Measurements from ENCODE around the gene CUX1.
"Not testable (repeated sequence)": the region's sequence is repeated elsewhere in the genome, so short reads cannot be mapped to it uniquely, and the experiment has no call there.

The CUX1 gene

GRCh38 chr7:102024769-102025391 is 207.5 kb downstream of the CUX1 start:
- Histone ChIP-seq H3K27me3 (ENCODE audit: insufficient read depth, low read length) (no peaks in the 10 kb centered on the region), H3K79me2 (ENCODE audit: control insufficient read depth, insufficient read depth, low read length, unreplicated experiment) (no peaks in the 10 kb centered on the region), H3K4me3 (ENCODE audit: low read depth, low read length) (no peak overlapping the region), H2AFZ (ENCODE audit: low read length, unreplicated experiment) (no peak overlapping the region), H3K4me1 (ENCODE audit: control insufficient read depth, insufficient read depth, low read length, unreplicated experiment) (no peaks in the 10 kb centered on the region), H3K36me3 (ENCODE audit: insufficient read depth, low read length) (no peaks in the 10 kb centered on the region), H3K27ac (ENCODE audit: low read depth, low read length) (no peak overlapping the region)

GRCh38 chr7:102025777-102026176 is 208.4 kb downstream of the CUX1 start:
- H3K36me3 ChIP-seq (ENCODE audit: insufficient read depth, low read length); H3K4me3 ChIP-seq (ENCODE audit: low read depth, low read length); H3K79me2 ChIP-seq (ENCODE audit: control insufficient read depth, insufficient read depth, low read length, unreplicated experiment); H3K27me3 ChIP-seq (ENCODE audit: insufficient read depth, low read length); H3K4me1 ChIP-seq (ENCODE audit: control insufficient read depth, insufficient read depth, low read length, unreplicated experiment); H2AFZ ChIP-seq (ENCODE audit: low read length, unreplicated experiment); H3K27ac ChIP-seq (ENCODE audit: low read depth, low read length): not testable (repeated sequence)

- no peaks in the 10 kb centered on the region for H3K36me3 ChIP-seq (ENCODE audit: insufficient read depth, low read length)
- H3K4me1 ChIP-seq (ENCODE audit: control insufficient read depth, insufficient read depth, low read length, unreplicated experiment), result no peaks in the 10 kb centered on the region
These were observed 210.9 kb downstream of the CUX1 start for GRCh38 chr7:102028206-102028826.

DNA sequence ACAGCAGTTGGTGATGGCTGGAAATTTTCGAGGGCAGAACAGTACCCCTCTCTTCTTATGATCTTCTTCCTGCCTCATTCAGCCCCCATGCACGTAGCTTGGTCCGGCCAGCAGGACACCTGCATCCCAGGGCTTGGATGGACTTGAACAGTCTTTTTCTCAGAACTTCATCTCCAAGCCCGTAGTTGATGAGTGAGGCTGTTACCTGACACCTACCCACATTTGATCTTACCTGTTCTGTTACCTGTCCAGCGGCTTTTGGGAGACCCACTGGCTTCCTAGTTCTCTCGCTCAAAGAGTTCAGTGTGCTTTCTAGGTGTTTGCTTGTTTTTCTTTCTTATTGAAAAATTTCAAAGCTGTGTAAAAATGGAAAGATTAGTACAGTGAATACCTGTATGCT is 212.2 kb downstream of the CUX1 start:
- H3K27ac ChIP-seq (ENCODE audit: low read depth, low read length), result no peak overlapping the region
- H3K4me3 ChIP-seq (ENCODE audit: low read depth, low read length), result no peak overlapping the region
- H3K4me1 ChIP-seq (ENCODE audit: control insufficient read depth, insufficient read depth, low read length, unreplicated experiment), result no peaks in the 10 kb centered on the region
- no peaks in the 10 kb centered on the region for H3K36me3 ChIP-seq (ENCODE audit: insufficient read depth, low read length)
- no peaks in the 10 kb centered on the region for H3K79me2 ChIP-seq (ENCODE audit: control insufficient read depth, insufficient read depth, low read length, unreplicated experiment)
- H2AFZ ChIP-seq (ENCODE audit: low read length, unreplicated experiment), result no peak overlapping the region
- H3K27me3 ChIP-seq (ENCODE audit: insufficient read depth, low read length), result no peaks in the 10 kb centered on the region

More at GRCh38 chr7:102028206-102028826, 210.9 kb downstream of the CUX1 start:
- H2AFZ ChIP-seq (ENCODE audit: low read length, unreplicated experiment), result no peak overlapping the region
- H3K27ac ChIP-seq (ENCODE audit: low read depth, low read length), result no peak overlapping the region
- no peak overlapping the region for H3K4me3 ChIP-seq (ENCODE audit: low read depth, low read length)
- H3K79me2 ChIP-seq (ENCODE audit: control insufficient read depth, insufficient read depth, low read length, unreplicated experiment), result no peaks in the 10 kb centered on the region
- H3K27me3 ChIP-seq (ENCODE audit: insufficient read depth, low read length), result no peaks in the 10 kb centered on the region

DNA sequence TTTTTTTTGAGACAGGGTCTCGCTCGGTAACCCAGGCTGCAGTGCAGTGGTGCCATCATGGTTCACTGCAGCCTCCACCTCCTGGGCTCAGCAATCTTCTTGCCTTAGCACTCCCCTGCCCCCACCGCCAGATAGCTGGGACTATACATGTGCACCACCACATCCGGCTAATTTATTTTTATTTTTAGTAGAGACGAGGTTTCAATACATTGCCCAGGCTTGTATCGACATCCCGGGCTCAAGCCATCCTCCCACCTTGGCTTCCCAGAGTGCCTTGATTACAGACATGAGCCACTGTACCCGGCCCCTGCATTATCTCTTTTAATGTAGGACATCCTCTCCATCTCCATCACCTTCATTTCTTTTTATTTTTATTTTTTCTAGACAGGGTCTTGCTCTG is 213.3 kb downstream of the CUX1 start:
- H3K27ac ChIP-seq (ENCODE audit: low read depth, low read length), result no peak overlapping the region
- no peaks in the 10 kb centered on the region for H3K79me2 ChIP-seq (ENCODE audit: control insufficient read depth, insufficient read depth, low read length, unreplicated experiment)
- H3K4me3 ChIP-seq (ENCODE audit: low read depth, low read length), result no peak overlapping the region
- no peak overlapping the region for H2AFZ ChIP-seq (ENCODE audit: low read length, unreplicated experiment)
- no peaks in the 10 kb centered on the region for H3K36me3 ChIP-seq (ENCODE audit: insufficient read depth, low read length)
- no peaks in the 10 kb centered on the region for H3K27me3 ChIP-seq (ENCODE audit: insufficient read depth, low read length)
- H3K4me1 ChIP-seq (ENCODE audit: control insufficient read depth, insufficient read depth, low read length, unreplicated experiment), result no peaks in the 10 kb centered on the region

DNA sequence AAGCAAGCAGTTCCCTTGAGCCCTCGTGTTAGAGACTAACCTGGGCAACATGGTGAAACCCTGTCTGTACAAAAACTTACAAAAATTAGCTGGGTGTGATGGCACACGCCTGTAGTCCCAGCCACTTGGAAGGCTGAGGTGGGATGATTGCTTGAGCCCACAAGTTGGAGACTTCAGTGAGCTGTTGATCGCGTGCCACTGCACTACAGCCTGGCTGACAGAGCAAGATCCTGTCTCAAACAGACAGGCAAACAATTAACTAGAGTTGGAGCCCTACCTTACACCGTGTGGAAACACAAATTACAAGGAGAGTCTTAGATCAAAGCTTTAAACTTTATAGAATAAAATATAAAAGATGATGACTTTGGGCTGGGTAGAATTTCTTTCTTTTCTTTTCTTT is 219.5 kb downstream of the CUX1 start:
- Histone ChIP-seq H3K36me3 (ENCODE audit: insufficient read depth, low read length) (no peaks in the 10 kb centered on the region), H3K4me1 (ENCODE audit: control insufficient read depth, insufficient read depth, low read length, unreplicated experiment) (peaks cover 4% of the 10 kb centered on the region), H3K4me3 (ENCODE audit: low read depth, low read length) (no peak overlapping the region), H3K27me3 (ENCODE audit: insufficient read depth, low read length) (no peaks in the 10 kb centered on the region), H3K27ac (ENCODE audit: low read depth, low read length) (no peak overlapping the region), H3K79me2 (ENCODE audit: control insufficient read depth, insufficient read depth, low read length, unreplicated experiment) (no peaks in the 10 kb centered on the region), H2AFZ (ENCODE audit: low read length, unreplicated experiment) (no peak overlapping the region)

- no peak overlapping the region for H3K4me3 ChIP-seq (ENCODE audit: low read depth, low read length)
- H3K27me3 ChIP-seq (ENCODE audit: insufficient read depth, low read length), result no peaks in the 10 kb centered on the region
- peaks cover 13% of the 10 kb centered on the region for H3K4me1 ChIP-seq (ENCODE audit: control insufficient read depth, insufficient read depth, low read length, unreplicated experiment)
- H3K27ac ChIP-seq (ENCODE audit: low read depth, low read length), result no peak overlapping the region
- no peaks in the 10 kb centered on the region for H3K79me2 ChIP-seq (ENCODE audit: control insufficient read depth, insufficient read depth, low read length, unreplicated experiment)
- H2AFZ ChIP-seq (ENCODE audit: low read length, unreplicated experiment), result no peak overlapping the region
- no peaks in the 10 kb centered on the region for H3K36me3 ChIP-seq (ENCODE audit: insufficient read depth, low read length)
These were observed 222.3 kb downstream of the CUX1 start for GRCh38 chr7:102039706-102040105.

- Histone ChIP-seq H3K36me3 (ENCODE audit: insufficient read depth, low read length) (no peaks in the 10 kb centered on the region), H2AFZ (ENCODE audit: low read length, unreplicated experiment) (no peak overlapping the region), H3K4me1 (ENCODE audit: control insufficient read depth, insufficient read depth, low read length, unreplicated experiment) (peaks cover 21% of the 10 kb centered on the region), H3K4me3 (ENCODE audit: low read depth, low read length) (no peak overlapping the region), H3K27ac (ENCODE audit: low read depth, low read length) (no peak overlapping the region), H3K79me2 (ENCODE audit: control insufficient read depth, insufficient read depth, low read length, unreplicated experiment) (no peaks in the 10 kb centered on the region), H3K27me3 (ENCODE audit: insufficient read depth, low read length) (no peaks in the 10 kb centered on the region)
These were observed 223.1 kb downstream of the CUX1 start for GRCh38 chr7:102040569-102040968.

DNA sequence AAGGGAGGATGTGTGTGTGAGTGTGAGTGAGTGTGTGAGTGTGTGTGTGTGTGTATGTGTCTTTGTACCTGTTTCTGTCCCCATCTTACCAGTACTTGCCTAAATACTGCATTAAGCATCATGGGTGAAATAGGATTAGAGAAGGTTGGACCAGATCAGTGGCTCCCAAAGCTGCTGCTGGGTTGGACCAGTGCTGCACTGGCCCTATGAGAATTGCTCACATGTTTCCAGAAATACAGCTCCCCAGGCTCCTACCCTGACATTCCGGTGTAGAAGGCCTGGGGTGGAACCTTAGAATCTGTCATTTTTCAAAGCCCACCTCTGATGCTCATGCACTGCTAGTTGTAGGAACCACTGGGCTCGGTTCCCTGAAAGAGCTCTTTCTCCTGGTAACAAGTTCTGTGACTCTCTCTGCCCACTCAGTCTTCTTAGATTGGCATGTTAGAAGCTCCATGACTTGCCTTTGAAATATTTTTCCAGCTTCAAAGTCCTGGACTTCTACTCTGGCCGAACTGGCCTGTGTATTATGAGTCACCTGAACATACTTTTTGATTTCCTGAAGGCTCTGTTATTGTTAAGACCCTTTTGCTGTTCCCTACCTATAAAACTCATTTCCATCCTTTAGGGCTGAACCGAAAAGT is 224.7 kb downstream of the CUX1 start:
- peaks cover 31% of the 10 kb centered on the region for H3K4me1 ChIP-seq (ENCODE audit: control insufficient read depth, insufficient read depth, low read length, unreplicated experiment)
- no peak overlapping the region for H2AFZ ChIP-seq (ENCODE audit: low read length, unreplicated experiment)
- H3K27ac ChIP-seq (ENCODE audit: low read depth, low read length), result peak overlapping the region; percentile 34
- H3K36me3 ChIP-seq (ENCODE audit: insufficient read depth, low read length), result no peaks in the 10 kb centered on the region
- no peaks in the 10 kb centered on the region for H3K79me2 ChIP-seq (ENCODE audit: control insufficient read depth, insufficient read depth, low read length, unreplicated experiment)
- no peaks in the 10 kb centered on the region for H3K27me3 ChIP-seq (ENCODE audit: insufficient read depth, low read length)
- H3K4me3 ChIP-seq (ENCODE audit: low read depth, low read length), result no peak overlapping the region

DNA sequence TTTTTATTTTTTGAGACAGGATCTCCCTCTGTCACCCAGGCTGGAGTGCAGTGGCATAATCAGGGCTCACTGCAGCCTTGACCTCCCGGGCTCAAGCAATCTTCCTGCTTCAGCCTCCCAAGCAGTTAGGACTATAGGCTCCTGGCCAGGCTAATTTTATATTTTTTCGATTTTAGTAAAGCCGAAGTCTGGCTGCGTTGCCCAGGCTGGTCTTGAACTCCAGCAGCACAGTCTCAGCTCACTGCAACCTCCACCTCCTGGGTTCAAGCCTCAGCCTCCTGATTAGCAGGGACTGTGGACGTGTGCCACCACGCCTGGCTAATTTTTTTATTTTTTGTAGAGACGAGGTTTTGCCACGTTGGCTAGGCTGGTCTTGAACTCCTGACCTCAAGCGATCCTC is 225.4 kb downstream of the CUX1 start:
- H3K79me2 ChIP-seq (ENCODE audit: control insufficient read depth, insufficient read depth, low read length, unreplicated experiment); H3K27me3 ChIP-seq (ENCODE audit: insufficient read depth, low read length); H3K4me3 ChIP-seq (ENCODE audit: low read depth, low read length); H3K36me3 ChIP-seq (ENCODE audit: insufficient read depth, low read length); H2AFZ ChIP-seq (ENCODE audit: low read length, unreplicated experiment): not testable (repeated sequence)
- H3K27ac ChIP-seq (ENCODE audit: low read depth, low read length), result peak overlapping the region; percentile 34; the same call in 1 of the 2 replicates
- peaks cover 31% of the 10 kb centered on the region for H3K4me1 ChIP-seq (ENCODE audit: control insufficient read depth, insufficient read depth, low read length, unreplicated experiment)

DNA sequence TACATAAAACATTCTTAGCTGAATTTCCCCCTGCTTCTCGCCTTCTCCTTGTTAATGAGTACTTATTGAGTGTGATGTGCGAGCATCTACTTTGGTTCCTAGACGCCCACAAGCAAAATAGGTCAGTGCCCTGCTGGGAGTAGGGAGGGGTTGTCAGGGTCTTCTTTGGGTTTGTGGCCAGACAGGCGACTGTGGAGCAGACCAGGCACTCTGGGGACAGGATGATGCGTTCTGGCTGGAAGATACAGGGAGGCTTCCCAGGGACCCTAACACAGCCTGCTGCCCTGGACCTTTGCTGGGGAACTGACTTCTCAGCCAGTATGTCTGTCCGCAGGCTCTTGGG is 227.2 kb downstream of the CUX1 start:
- Histone ChIP-seq H3K79me2 (ENCODE audit: control insufficient read depth, insufficient read depth, low read length, unreplicated experiment) (no peaks in the 10 kb centered on the region), H3K4me3 (ENCODE audit: low read depth, low read length) (no peak overlapping the region), H3K27me3 (ENCODE audit: insufficient read depth, low read length) (no peaks in the 10 kb centered on the region), H3K36me3 (ENCODE audit: insufficient read depth, low read length) (no peaks in the 10 kb centered on the region), H2AFZ (ENCODE audit: low read length, unreplicated experiment) (no peak overlapping the region), H3K27ac (ENCODE audit: low read depth, low read length) (peak overlapping the region; percentile 19; the same call in 1 of the 2 replicates), H3K4me1 (ENCODE audit: control insufficient read depth, insufficient read depth, low read length, unreplicated experiment) (peaks cover 31% of the 10 kb centered on the region)
